Neural progenitor cell (in vitro differentiated cells): ENCODE data around the gene IFT20. TPM values are rescaled to one million over a fixed set of nuclear protein-coding genes. Genes with fewer than 3 reads are reported as not detected.
A peak's percentile ranks its signal among the peaks of the same experiment; 100 is the strongest.

Experiments
- DNase-seq: peaks from one replicate; pipeline ENCODE4 v3.0.0-alpha.2; 2016; ENCODE audit warnings: low spot score
- H2AFZ ChIP-seq: fragments of 200-600 bp; sonication (generic); replicated peaks from 2 replicates; pipeline ENCODE4 v1.6.1; 2016; ENCODE audit warnings: antibody characterized with exemption
- H3F3A ChIP-seq: fragments of 200-600 bp; sonication (generic); 2 replicates; pipeline ENCODE4 v1.6.1; 2016; ENCODE audit warnings: antibody characterized with exemption, low read depth
- H3K27ac ChIP-seq: fragments of 200-600 bp; sonication (generic); 2 replicates; pipeline ENCODE4 v1.5.1; 2016; ENCODE audit warnings: mild to moderate bottlenecking
- H3K27me3 ChIP-seq: fragments of 200-600 bp; sonication (generic); 2 replicates; pipeline ENCODE4 v1.6.1; 2016; ENCODE audit warnings: mild to moderate bottlenecking, moderate library complexity
- H3K36me3 ChIP-seq: fragments of 200-600 bp; sonication (generic); 2 replicates; pipeline ENCODE4 v1.5.1; 2016
- H3K4me1 ChIP-seq: fragments of 200-600 bp; sonication (generic); 2 replicates; pipeline ENCODE4 v1.6.1; 2016; ENCODE audit warnings: mixed run types
- H3K4me2 ChIP-seq: fragments of 200-600 bp; sonication (generic); 2 replicates; pipeline ENCODE4 v1.6.1; 2016
- H3K4me3 ChIP-seq: fragments of 200-600 bp; sonication (generic); 2 replicates; pipeline ENCODE4 v1.5.1; 2016
- H3K79me2 ChIP-seq: fragments of 200-600 bp; sonication (generic); 2 replicates; pipeline ENCODE4 v1.6.1; 2016; ENCODE audit warnings: low read depth
- H3K9ac ChIP-seq: fragments of 200-600 bp; sonication (generic); 2 replicates; pipeline ENCODE4 v1.6.1; 2016
- H3K9me3 ChIP-seq: fragments of 200-600 bp; sonication (generic); 2 replicates; pipeline ENCODE4 v1.5.1; 2016; ENCODE audit warnings: low read depth
- H4K20me1 ChIP-seq: fragments of 200-600 bp; sonication (generic); 2 replicates; pipeline ENCODE4 v1.6.1; 2016; ENCODE audit warnings: low read depth
- H3K27ac Mint-ChIP-seq: 3 replicates; pipeline ENCODE4 v1.8.0; 2021; ENCODE audit warnings: mixed read lengths
- H3K27me3 Mint-ChIP-seq: 2 replicates; pipeline ENCODE4 v1.8.0; 2022; ENCODE audit warnings: low read depth, mild to moderate bottlenecking, inconsistent platforms, moderate library complexity, mixed read lengths; ENCODE audit not compliant: insufficient read depth
- H3K36me3 Mint-ChIP-seq: 3 replicates; pipeline ENCODE4 v1.8.0; 2021; ENCODE audit warnings: mixed read lengths
- H3K4me1 Mint-ChIP-seq: 3 replicates; pipeline ENCODE4 v1.8.0; 2021; ENCODE audit warnings: mixed read lengths
- H3K4me3 Mint-ChIP-seq: 3 replicates; pipeline ENCODE4 v1.8.0; 2021; ENCODE audit warnings: mild to moderate bottlenecking, moderate library complexity, mixed read lengths
- H3K9me3 Mint-ChIP-seq: 3 replicates; pipeline ENCODE4 v1.8.0; 2020; ENCODE audit warnings: mixed read lengths
- EZH2 ChIP-seq: fragments of 200-600 bp; sonication (generic); IDR thresholded peaks from 2 replicates; pipeline ENCODE4 v1.6.1; 2017; ENCODE audit warnings: antibody characterized with exemption, mild to moderate bottlenecking, moderate library complexity
- EZH2phosphoT487 ChIP-seq: fragments of 200-600 bp; sonication (generic); IDR thresholded peaks from 2 replicates; pipeline ENCODE4 v1.6.1; 2017; ENCODE audit warnings: antibody characterized with exemption
- total RNA-seq: library from RNA; depleted of rRNA; stranded (reverse); fragments of >200 nt; gene quantifications from 2 replicates; pipeline ENCODE4 v1.2.3, GENCODE V29; 2015; ENCODE audit warnings: low replicate concordance
- TF ChIP-seq, protein P1 (sequence below): fragments of 200-600 bp; sonication (generic); IDR thresholded peaks from 2 replicates; pipeline ENCODE4 v1.5.1; 2017; ENCODE audit warnings: antibody characterized with exemption, mild to moderate bottlenecking

IFT20 gene
- total RNA-seq, 1 donor from 2014 or later = 68.2 TPM

DNA sequence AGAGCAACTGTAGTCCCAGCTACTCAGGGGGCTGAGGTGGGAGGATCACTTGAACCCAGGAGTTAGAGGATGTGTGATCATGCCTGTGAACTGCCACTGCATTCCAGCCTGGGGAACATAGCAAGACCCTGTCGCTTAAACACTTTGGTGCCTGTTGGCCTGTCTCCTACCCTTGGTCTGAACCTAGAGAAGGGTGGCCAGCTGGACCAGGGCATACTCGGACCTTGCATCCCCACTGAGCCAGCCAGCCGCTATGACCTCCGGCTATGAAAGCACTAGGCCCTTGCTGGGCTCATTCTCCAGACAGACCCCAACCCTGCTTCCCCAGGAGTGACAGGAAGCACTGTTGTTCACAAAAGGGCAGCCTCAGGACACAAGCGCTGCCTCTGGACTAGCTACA lies 4.6 kb downstream of the IFT20 start:
- H3K27me3 Mint-ChIP-seq = peaks cover 2% of the 10 kb centered on the region
- no peak overlapping the region for H3K27ac Mint-ChIP-seq
- TF ChIP-seq EZH2phosphoT487 = no peak
- TF ChIP-seq, protein P1, sequence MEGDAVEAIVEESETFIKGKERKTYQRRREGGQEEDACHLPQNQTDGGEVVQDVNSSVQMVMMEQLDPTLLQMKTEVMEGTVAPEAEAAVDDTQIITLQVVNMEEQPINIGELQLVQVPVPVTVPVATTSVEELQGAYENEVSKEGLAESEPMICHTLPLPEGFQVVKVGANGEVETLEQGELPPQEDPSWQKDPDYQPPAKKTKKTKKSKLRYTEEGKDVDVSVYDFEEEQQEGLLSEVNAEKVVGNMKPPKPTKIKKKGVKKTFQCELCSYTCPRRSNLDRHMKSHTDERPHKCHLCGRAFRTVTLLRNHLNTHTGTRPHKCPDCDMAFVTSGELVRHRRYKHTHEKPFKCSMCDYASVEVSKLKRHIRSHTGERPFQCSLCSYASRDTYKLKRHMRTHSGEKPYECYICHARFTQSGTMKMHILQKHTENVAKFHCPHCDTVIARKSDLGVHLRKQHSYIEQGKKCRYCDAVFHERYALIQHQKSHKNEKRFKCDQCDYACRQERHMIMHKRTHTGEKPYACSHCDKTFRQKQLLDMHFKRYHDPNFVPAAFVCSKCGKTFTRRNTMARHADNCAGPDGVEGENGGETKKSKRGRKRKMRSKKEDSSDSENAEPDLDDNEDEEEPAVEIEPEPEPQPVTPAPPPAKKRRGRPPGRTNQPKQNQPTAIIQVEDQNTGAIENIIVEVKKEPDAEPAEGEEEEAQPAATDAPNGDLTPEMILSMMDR = no peak
- no peak for TF ChIP-seq EZH2
- Histone ChIP-seq H2AFZ (no peak overlapping the region), H3K27ac (no peak overlapping the region), H4K20me1 (peaks cover 24% of the 10 kb centered on the region), H3K4me1 (no peaks in the 10 kb centered on the region), H3K9ac (no peak overlapping the region), H3K9me3 (no peaks in the 10 kb centered on the region), H3F3A (peaks cover 38% of the 10 kb centered on the region), H3K36me3 (peaks cover 4% of the 10 kb centered on the region), H3K27me3 (no peaks in the 10 kb centered on the region), H3K4me3 (no peak overlapping the region), H3K4me2 (no peak overlapping the region), H3K79me2 (peaks cover 47% of the 10 kb centered on the region)
- no peaks in the 10 kb centered on the region for H3K9me3 Mint-ChIP-seq
- peaks cover 18% of the 10 kb centered on the region for H3K36me3 Mint-ChIP-seq
- H3K4me1 Mint-ChIP-seq = peaks cover 28% of the 10 kb centered on the region
- no peak overlapping the region for H3K4me3 Mint-ChIP-seq
- DNase-seq = no peak

DNA sequence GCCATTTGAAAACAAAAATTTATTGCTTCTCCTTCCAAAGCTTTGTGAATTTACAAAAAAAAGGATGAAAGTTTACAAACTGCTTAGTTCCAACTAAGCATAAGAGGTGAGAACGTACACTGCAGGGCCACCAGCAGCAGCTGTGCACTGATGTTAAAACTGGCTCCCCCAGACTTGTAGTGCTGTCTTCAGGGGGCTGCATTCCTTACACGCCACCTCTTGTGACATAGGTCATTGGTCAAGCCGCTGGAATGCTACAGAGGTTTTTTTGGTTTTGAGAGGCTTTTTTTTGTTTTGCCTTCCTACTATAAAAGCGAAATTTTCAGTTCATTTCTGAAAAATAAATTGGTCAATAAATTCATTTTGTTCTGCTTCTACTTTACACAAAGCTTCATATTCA lies 6.9 kb downstream of the IFT20 start:
- no peak overlapping the region for H3K4me2 ChIP-seq
- H3K27me3 ChIP-seq = no peaks in the 10 kb centered on the region
- H3K9me3 Mint-ChIP-seq = no peaks in the 10 kb centered on the region
- peaks cover 4% of the 10 kb centered on the region for H3K36me3 ChIP-seq
- H3F3A ChIP-seq = peaks cover 37% of the 10 kb centered on the region
- peaks cover 22% of the 10 kb centered on the region for H3K36me3 Mint-ChIP-seq
- peak overlapping the region; percentile 80 for H3K27ac Mint-ChIP-seq
- TF ChIP-seq EZH2 (no peak), EZH2phosphoT487 (no peak)
- TF ChIP-seq, protein P1 = no peak
- peak overlapping the region; percentile 82 for H3K27ac ChIP-seq
- no peak overlapping the region for H3K4me3 ChIP-seq
- H4K20me1 ChIP-seq = peaks cover 43% of the 10 kb centered on the region
- H3K4me1 ChIP-seq = peaks cover 7% of the 10 kb centered on the region
- no peak overlapping the region for H3K9ac ChIP-seq
- H3K79me2 ChIP-seq = peaks cover 56% of the 10 kb centered on the region
- peak; percentile 46 for DNase-seq
- H3K27me3 Mint-ChIP-seq = peaks cover 2% of the 10 kb centered on the region
- H3K4me1 Mint-ChIP-seq = peaks cover 25% of the 10 kb centered on the region
- no peak overlapping the region for H3K4me3 Mint-ChIP-seq
- H2AFZ ChIP-seq = no peak overlapping the region
- no peaks in the 10 kb centered on the region for H3K9me3 ChIP-seq

DNA sequence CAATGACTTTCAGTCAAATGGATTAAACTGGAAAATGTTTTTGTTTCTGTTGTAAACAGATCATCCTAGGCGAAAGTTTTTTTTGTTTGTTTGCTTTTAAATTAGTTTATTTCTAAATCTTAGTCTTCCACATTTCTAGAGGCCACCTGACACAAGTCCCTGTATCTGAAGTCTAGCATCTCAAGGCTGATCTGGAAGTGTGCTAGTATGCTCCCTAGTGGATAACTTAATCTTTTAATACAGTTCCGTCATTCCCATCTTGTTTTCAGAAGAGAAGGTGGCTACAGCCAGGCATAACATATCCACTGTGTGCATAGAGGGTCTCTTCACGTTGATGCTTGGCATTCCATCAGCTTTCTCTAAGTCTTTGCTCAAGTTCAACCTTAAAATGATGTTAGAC lies 7.6 kb downstream of the IFT20 start:
- H3K27me3 Mint-ChIP-seq = peaks cover 2% of the 10 kb centered on the region
- H4K20me1 ChIP-seq = peaks cover 49% of the 10 kb centered on the region
- peak overlapping the region; percentile 80 for H3K27ac Mint-ChIP-seq
- H3K9ac ChIP-seq = no peak overlapping the region
- peaks cover 22% of the 10 kb centered on the region for H3K36me3 Mint-ChIP-seq
- no peaks in the 10 kb centered on the region for H3K9me3 Mint-ChIP-seq
- no peak overlapping the region for H3K4me3 ChIP-seq
- no peaks in the 10 kb centered on the region for H3K27me3 ChIP-seq
- no peaks in the 10 kb centered on the region for H3K9me3 ChIP-seq
- TF ChIP-seq EZH2phosphoT487 = no peak
- TF ChIP-seq, protein P1 = no peak
- TF ChIP-seq EZH2 = no peak
- H2AFZ ChIP-seq = no peak overlapping the region
- peak overlapping the region; percentile 3 for H3K4me3 Mint-ChIP-seq
- H3K4me1 Mint-ChIP-seq = peaks cover 29% of the 10 kb centered on the region
- peaks cover 60% of the 10 kb centered on the region for H3K79me2 ChIP-seq
- no peak for DNase-seq
- H3K27ac ChIP-seq = no peak overlapping the region
- no peak overlapping the region for H3K4me2 ChIP-seq
- H3F3A ChIP-seq = peaks cover 37% of the 10 kb centered on the region
- peaks cover 7% of the 10 kb centered on the region for H3K4me1 ChIP-seq
- peaks cover 4% of the 10 kb centered on the region for H3K36me3 ChIP-seq
